ENCODE data around the gene AK2. TPM values are rescaled to one million over a fixed set of nuclear protein-coding genes. Genes with fewer than 3 reads are reported as not detected.

The AK2 gene
- total RNA-seq, 1 donor from 2014 or later, result 164 TPM

DNA sequence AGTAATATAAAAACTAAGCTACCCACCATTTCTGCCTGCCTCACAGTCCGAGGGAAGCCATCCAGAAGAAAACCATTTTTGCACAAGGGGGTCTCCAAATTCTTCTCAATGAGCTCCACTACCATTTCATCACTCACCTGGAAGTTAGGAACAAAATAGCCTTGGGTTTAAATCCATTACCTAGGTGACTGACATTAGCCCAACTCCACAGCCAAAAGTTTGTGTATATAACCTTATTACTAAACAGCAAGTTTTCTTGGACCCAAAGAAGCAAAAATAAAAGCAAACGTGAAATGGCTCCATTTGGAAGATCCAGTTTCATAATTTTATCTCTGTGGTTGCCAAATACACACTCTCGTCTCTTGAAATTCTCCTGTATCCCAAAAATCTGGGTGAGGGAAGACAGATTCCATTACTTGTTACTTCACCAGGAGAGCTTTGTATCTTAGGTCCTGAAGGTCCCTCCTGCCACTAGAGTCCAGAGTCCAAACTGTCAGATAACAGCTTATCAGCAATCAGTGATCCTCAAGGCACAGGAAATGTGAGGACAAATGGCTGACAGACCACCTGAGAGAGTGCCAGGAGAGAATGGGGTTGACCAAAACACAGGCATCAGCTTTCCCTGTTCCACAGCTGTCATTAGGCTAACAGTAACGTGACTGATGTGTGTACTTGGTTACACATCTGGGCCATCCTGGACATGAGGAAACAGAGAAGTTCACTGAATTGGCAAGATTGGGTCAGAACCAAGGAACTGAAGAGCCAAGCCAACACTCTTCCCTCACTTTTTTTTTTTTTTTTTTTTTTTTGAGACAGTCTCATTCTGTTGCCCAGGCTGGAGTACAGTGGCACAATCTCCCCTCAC is 14.9 kb downstream of the AK2 start:
- no peak for ATAC-seq

DNA sequence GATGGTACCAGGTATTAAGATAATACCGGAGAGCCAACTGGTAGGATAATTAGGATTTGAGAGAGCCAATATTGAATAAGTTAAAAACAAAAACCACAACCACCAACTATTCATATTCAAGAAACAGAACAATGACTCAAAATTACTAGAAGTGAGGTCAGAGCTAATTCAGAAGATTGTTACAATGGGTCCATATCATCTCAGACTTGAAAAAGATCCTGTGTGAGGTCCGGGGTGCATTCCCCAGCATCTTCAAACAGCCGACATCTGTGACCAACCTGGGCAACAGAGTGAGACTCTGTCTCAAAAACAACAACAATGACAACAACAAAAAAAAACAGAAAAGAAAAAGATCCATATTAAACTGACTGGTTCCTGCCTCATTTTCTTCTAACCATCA is 18.6 kb downstream of the AK2 start:
- no peak for ATAC-seq

GRCh38 chr1:33017175-33017574 is 19.5 kb downstream of the AK2 start:
- ATAC-seq, result no peak

- ATAC-seq, result peak; percentile 14
Measured at GRCh38 chr1:33015216-33015615, 21.5 kb downstream of the AK2 start.

- ATAC-seq, result no peak
Measured at GRCh38 chr1:33014464-33015163, 22.1 kb downstream of the AK2 start.

GRCh38 chr1:33013791-33014190 is 22.9 kb downstream of the AK2 start:
- ATAC-seq, result peak; percentile 67

- no peak for ATAC-seq
Measured at GRCh38 chr1:33012165-33012564, 24.5 kb downstream of the AK2 start.

DNA sequence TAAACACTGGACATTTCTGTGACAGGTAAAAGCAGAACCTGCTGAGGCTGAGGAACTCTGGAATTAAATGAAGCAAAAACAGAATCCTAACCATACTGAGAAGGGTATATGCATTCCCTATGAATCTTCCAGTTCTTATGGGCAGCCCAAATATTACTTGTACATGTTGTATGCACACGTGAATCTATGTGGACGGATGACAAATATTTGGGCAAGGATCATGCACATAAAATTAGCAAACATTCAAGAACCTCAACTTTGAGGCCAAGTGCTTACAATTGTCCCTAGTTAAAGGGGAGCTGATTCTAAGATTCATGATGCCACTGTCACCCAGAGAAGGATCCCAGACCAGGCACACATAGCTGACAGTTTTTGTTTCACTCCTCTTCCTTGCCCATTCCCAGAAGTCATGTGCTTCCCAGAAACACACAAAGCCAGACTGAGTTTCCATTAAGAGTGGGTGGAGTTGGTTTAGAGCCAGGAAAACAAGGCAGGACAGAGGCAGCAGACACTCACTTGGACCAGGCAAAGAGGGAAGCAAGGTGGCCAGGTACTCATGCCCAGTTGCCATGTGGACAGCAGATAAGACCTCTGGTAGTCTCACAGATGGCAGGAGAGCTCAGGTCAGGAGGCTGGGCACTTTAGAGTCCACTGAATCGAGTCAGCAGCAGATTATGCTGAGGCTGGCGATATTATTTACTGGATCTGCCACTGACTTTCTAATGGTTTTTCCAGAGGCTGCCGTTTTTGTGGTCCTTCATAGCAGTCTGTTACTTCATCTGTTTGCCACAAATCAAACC is 25.6 kb downstream of the AK2 start:
- no peak for ATAC-seq

DNA sequence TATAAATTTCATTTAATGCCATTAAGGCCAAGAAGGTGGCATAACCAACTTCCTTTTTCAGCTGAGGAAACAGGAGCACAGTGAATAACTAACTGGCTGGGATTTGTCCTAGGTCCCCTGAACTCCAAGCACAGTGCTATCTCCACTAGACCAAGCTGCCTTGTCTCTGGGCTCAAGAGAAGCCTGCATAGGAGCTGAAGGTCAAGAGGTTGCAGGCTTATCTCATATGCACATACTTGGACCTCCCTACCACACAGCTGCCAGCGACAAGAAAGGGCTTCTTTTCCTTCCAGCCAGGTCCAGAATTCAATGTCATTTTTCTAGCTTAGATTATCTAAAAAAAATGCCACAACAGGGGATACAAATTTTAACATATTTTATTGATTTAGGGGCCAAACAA is 27.1 kb downstream of the AK2 start:
- no peak for ATAC-seq

DNA sequence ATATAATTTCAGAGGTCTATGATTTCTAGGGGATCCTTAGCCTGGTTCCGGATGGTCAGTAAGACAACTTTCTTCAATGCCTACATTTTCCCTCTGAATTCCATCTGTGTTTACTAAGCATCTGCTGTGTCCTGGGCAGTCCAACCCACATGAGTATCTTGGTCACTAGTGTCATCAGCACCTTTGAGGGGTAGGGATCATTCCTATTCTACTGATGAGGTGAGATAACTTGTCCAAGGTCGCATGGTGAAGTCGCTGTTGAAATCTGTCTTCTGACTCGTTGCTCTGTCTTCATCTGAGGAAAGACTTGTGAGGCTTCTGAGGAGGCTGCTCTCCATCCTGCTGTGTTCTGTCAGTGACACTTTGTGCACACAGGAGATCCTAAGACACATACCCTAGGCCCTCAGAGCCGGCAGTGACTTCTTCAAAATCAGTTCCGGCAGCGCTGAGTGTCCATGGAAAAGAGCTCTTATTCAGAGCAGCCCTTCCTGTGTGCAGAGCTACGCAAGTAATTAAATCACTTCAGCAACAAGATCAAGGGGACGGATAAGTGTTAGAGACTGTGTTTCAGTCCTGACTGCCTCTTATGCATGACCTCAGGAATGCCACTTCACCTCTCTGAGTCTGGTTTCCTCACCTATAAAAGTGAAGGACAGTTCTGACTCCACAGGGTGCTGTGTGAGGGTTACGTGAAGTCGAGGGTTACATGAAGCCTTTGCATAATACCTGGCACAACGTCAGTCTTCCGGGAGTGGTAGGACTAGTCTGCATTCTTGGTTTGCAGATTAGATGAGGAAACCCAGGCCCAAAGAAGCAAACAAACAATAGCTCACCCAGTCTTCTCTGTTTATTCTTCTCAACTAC is 28.4 kb downstream of the AK2 start:
- peak; percentile 86 for ATAC-seq

GRCh38 chr1:33007190-33008050 is 29.3 kb downstream of the AK2 start:
- ATAC-seq, result peak; percentile 79

- no peak for ATAC-seq
Measured at GRCh38 chr1:33005838-33006421, 30.8 kb downstream of the AK2 start.

DNA sequence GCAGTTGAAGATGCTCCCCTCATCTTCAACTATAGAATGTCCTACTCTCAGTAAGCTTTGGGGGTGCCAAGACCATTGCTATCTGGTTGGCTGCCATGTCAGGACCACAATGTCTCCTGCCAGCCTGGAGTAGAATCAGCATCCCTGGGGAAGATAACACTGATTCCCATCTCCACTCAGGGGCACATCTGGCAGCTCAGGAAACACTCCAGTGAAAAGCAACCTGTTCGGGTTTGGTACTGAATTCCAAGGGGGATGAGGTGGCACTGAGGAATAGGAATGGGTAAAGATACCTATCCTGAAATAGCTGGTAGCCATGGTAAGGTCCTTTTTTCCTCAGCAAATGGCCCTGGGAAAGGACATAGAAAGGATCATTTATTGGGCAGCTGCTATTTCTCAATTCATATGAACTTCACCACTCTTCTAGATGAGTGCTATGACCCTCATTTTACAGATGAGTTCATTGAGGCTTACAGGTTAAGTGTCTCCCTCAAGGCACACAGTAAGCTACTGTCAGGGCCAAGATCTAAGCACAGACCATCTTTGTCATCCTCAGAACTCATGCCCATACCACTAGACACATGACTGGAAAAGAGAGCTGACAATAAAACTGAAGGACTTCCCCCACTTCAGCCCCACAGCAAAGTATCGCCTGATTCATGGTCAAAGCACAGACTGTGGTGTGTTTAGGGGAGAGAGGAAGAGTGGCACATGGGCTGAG is 31.4 kb downstream of the AK2 start:
- no peak for ATAC-seq

- peak; percentile 71 for ATAC-seq
Measured at GRCh38 chr1:33004613-33005012, 32.1 kb downstream of the AK2 start.

DNA sequence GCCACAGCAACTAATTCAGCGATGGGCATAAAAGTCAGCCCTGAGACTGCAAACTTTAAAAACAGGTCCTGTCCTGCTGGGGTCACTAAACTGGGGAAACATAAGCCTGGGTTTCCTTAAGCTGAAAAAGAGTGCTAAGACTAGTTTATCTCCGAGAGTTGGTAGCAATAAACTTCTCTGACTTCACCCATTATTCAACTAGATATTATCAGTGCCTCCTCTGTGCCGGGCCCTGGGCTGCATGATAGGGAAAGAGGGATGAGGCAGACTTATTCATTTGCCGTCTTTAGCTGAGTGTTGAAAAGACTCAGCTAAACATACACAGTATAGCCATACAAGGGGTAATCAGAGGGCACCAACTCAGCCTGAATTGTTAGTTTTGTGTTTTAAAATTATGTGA is 33.0 kb downstream of the AK2 start:
- no peak for ATAC-seq

DNA sequence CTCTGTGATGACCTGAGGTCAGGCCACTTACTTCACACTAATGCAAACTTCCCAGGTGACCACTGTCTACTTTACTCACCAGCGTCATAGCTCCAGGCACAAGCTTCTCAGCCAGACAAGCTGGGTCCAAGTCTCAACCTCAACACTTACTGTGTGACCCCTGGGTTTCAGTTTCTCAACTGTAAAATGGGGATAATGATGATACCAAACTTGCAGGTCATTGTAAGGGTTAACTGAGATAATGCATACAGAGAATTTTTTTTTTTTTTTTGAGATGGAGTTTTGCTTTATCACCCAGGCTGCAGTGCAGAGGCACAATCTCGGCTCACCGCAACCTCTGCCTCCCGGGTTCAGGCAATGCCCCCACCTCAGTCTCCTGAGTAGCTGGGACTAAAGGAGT is 34.7 kb downstream of the AK2 start:
- ATAC-seq, result no peak

- no peak for ATAC-seq
Measured at GRCh38 chr1:33001282-33001681, 35.4 kb downstream of the AK2 start.

DNA sequence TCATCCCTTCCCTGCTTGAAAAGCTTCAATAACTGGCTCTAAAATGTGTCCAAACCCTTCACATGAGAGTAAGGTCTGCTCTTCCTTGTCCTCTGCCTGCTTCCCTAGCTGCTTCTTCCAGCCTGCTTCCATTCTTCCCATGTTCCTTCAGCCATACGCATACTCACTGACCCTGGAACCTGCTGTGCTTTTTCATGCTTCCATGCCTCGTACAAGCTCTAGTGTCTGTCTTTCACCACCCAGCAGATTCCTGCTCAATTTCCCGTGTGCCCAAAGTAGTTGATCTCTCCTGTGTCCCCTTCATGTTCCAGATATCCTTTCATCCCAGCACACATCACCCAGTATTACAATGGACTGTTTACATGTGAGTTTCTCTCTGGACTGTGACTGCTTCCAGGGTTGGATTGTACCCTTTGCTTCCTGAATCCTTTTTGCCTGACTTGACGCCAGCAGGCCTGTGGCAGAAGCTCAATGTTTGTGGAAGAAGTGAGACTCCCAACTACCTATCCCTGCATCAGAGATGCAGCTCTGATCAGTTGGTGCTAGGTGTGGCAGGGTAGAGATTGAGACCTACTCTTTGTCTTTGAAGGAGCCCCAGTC is 36.2 kb downstream of the AK2 start:
- ATAC-seq, result no peak

DNA sequence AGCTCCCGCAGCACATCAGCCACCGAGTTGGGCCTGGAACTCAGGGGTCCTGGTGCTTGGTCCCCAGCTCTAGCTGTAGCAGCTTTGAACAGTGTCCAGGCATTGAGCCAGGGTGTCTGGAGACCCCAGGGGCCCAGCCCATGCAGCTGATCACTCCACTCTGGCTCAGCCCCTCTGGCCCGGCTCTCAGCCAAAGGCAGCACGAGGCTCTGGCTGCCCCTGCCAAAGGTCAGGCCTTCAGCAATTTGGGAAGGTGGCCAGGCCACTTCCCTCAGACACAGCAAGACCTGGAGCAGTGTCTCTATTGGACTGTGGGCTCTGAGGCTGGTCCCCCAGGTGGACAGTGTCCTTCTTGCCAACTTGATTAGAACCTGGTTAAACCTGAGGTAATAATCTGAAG is 37.7 kb downstream of the AK2 start:
- no peak for ATAC-seq

DNA sequence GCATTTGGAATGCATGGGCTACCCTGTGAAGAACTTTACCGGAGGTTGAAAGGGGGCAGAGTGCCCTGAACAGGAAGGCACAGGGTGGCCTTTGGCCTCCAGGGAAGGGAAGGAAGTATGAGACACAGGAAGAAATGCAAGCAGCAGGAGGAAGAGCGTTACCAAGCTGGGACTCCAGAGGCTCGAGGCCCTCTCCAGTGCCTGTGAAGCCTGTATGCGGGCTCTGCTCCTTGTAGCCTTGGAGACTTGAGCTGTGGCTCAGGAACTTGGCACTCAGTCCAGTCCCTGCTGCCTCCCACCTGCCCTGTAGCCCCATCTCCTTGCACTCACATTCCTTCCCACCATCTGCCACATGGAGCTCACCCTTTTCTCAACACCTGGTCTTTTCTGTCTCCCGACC is 38.6 kb downstream of the AK2 start:
- ATAC-seq, result no peak
